Measurements from ENCODE around the gene ACTR1B. TPM values are rescaled to one million over a fixed set of nuclear protein-coding genes. Genes with fewer than 3 reads are reported as not detected.
"Not testable (repeated sequence)": the region's sequence is repeated elsewhere in the genome, so short reads cannot be mapped to it uniquely, and the experiment has no call there.

Gene ACTR1B
- total RNA-seq, 2 donors from 2014 or later, result 51.0 to 65.3 TPM

- peak; percentile 99 for DNase-seq
- peak; percentile 99 for ATAC-seq
- intact Hi-C loops (cut with DNase I), result loop anchor here in 1 of 2 donors (2.0 kb wide), 1 partner anchor 17 kb away; no protein-coding TSS in a partner anchor
Observed at GRCh38 chr2:97645695-97646629, 17.9 kb downstream of the ACTR1B start, which contains the start of gene COX5B. COX5B (plus strand) TSS chr2:97646062; CDS start chr2:97646087, 25 bp downstream.

- intact Hi-C loops (cut with DNase I), result loop anchor here in 1 of 2 donors (2.0 kb wide), 1 partner anchor 18 kb away; no protein-coding TSS in a partner anchor
- peak; percentile 54 for DNase-seq
Observed at GRCh38 chr2:97645112-97645694, 18.6 kb downstream of the ACTR1B start.

GRCh38 chr2:97644023-97644717 is 19.7 kb downstream of the ACTR1B start:
- intact Hi-C loops (cut with DNase I), result loop anchor here in 1 of 2 donors (2.0 kb wide), 1 partner anchor 19 kb away; no protein-coding TSS in a partner anchor
- no peak for ATAC-seq
- DNase-seq, result no peak

More at GRCh38 chr2:97645112-97645694, 18.6 kb downstream of the ACTR1B start:
- ATAC-seq, result peak; percentile 32 to 62

GRCh38 chr2:97626049-97626430 is 37.8 kb downstream of the ACTR1B start:
- intact Hi-C loops (cut with DNase I); DNase-seq; ATAC-seq: not testable (repeated sequence)

- intact Hi-C loops (cut with DNase I); ATAC-seq; DNase-seq: not testable (repeated sequence)
Observed at GRCh38 chr2:97625354-97626048, 38.3 kb downstream of the ACTR1B start.

GRCh38 chr2:97622976-97623375 is 40.9 kb downstream of the ACTR1B start:
- DNase-seq; ATAC-seq; intact Hi-C loops (cut with DNase I): not testable (repeated sequence)

GRCh38 chr2:97620492-97620891 is 43.4 kb downstream of the ACTR1B start:
- intact Hi-C loops (cut with DNase I); DNase-seq; ATAC-seq: not testable (repeated sequence)

GRCh38 chr2:97618939-97619827 is 44.7 kb downstream of the ACTR1B start:
- ATAC-seq, result peak in 1 of 2 donors; percentile 77
- intact Hi-C loops (cut with DNase I); DNase-seq: not testable (repeated sequence)

- intact Hi-C loops (cut with DNase I), result no loop called here
- no peak for ATAC-seq
- DNase-seq, result no peak
Observed at GRCh38 chr2:97617911-97618310, 45.9 kb downstream of the ACTR1B start.

GRCh38 chr2:97615746-97616145 is 48.1 kb downstream of the ACTR1B start:
- intact Hi-C loops (cut with DNase I); DNase-seq: not testable (repeated sequence)
- ATAC-seq, result peak in 1 of 2 donors; percentile 37

GRCh38 chr2:97611895-97612294 is 51.9 kb downstream of the ACTR1B start:
- DNase-seq; intact Hi-C loops (cut with DNase I); ATAC-seq: not testable (repeated sequence)

GRCh38 chr2:97608745-97609144 is 55.1 kb downstream of the ACTR1B start:
- intact Hi-C loops (cut with DNase I); DNase-seq: not testable (repeated sequence)

More at GRCh38 chr2:97608745-97609144, 55.1 kb downstream of the ACTR1B start:
- not testable (repeated sequence) for ATAC-seq

Other genes with a start within 250 kb of the ACTR1B start
- gene ANKRD36B, start 74.2 kb downstream of the ACTR1B start, total RNA-seq, result 1 to 10 TPM; 5.5 to 8.0 TPM
- 100 to 1,000 TPM; 939 to 947 TPM for gene COX5B, start 18.0 kb downstream of the ACTR1B start, total RNA-seq
- 1 to 10 TPM; 2.7 to 3.9 TPM for gene C2orf92, start 5.7 kb upstream of the ACTR1B start, total RNA-seq
- gene ZAP70, start 49.5 kb upstream of the ACTR1B start, total RNA-seq, result 1 to 10 TPM; 1.6 to 2.6 TPM